Parathyroid adenoma (tissue), 2 donors: ENCODE results near the gene HMOX2.

ENCODE experiments used
- H2AFZ ChIP-seq: fragments of 300-600 bp; sonication (generic); one replicate; pipeline ENCODE4 v1.7.0; 2017; ENCODE audit warnings: antibody characterized with exemption, mild to moderate bottlenecking
- H3K27ac ChIP-seq: fragments of 300-600 bp; sonication (generic); one replicate; pipeline ENCODE4 v1.7.0; 2017
- H3K27me3 ChIP-seq: fragments of 300-600 bp; sonication (generic); one replicate; pipeline ENCODE4 v1.7.0; 2017; ENCODE audit warnings: low read length; ENCODE audit not compliant: control insufficient read depth, insufficient read depth
- H3K36me3 ChIP-seq: fragments of 300-600 bp; sonication (generic); one replicate; pipeline ENCODE4 v1.7.0; 2017; ENCODE audit warnings: low read length; ENCODE audit not compliant: control insufficient read depth, insufficient read depth
- H3K4me1 ChIP-seq: fragments of 300-600 bp; sonication (generic); one replicate; pipeline ENCODE4 v1.7.0; 2017; ENCODE audit warnings: control low read depth
- H3K4me2 ChIP-seq: fragments of 300-600 bp; sonication (generic); one replicate; pipeline ENCODE4 v1.7.0; 2017; ENCODE audit warnings: low read length
- H3K4me3 ChIP-seq: fragments of 300-600 bp; sonication (generic); one replicate; pipeline ENCODE4 v1.7.0; 2017; ENCODE audit warnings: low read depth, low read length
- H3K79me2 ChIP-seq: fragments of 300-600 bp; sonication (generic); one replicate; pipeline ENCODE4 v1.7.0; 2017; ENCODE audit warnings: control low read depth
- H3K9ac ChIP-seq: fragments of 300-600 bp; sonication (generic); one replicate; pipeline ENCODE4 v1.7.0; 2017; ENCODE audit warnings: mild to moderate bottlenecking
- H3K9me3 ChIP-seq: fragments of 300-600 bp; sonication (generic); one replicate; pipeline ENCODE4 v1.7.0; 2017; ENCODE audit warnings: low read length; ENCODE audit not compliant: control insufficient read depth
- CTCF ChIP-seq: fragments of 300-600 bp; sonication (generic); IDR thresholded peaks from one replicate; pipeline ENCODE4 v1.7.0; 2017; ENCODE audit warnings: antibody characterized with exemption, mild to moderate bottlenecking
- donor health status: primary hyperparathyroidism.

HMOX2 gene

GRCh38 chr16:4468972-4469371, 7.2 kb upstream of the HMOX2 start:
- H3K4me2 ChIP-seq, result no peak overlapping the region
- no peaks in the 10 kb centered on the region for H3K79me2 ChIP-seq
- H2AFZ ChIP-seq, result no peak overlapping the region
- no peak overlapping the region for H3K9ac ChIP-seq
- H3K9me3 ChIP-seq, result no peaks in the 10 kb centered on the region
- no peak overlapping the region for H3K27ac ChIP-seq
- no peak overlapping the region for H3K4me3 ChIP-seq
- no peak for TF ChIP-seq CTCF
- H3K4me1 ChIP-seq, result no peaks in the 10 kb centered on the region
- H3K36me3 ChIP-seq, result no peaks in the 10 kb centered on the region
- no peaks in the 10 kb centered on the region for H3K27me3 ChIP-seq

- Histone ChIP-seq H3K4me1 (peaks cover 3% of the 10 kb centered on the region), H2AFZ (no peak overlapping the region), H3K9ac (no peak overlapping the region), H3K27me3 (no peaks in the 10 kb centered on the region), H3K36me3 (no peaks in the 10 kb centered on the region), H3K4me2 (no peak overlapping the region), H3K27ac (no peak overlapping the region), H3K4me3 (no peak overlapping the region), H3K9me3 (no peaks in the 10 kb centered on the region), H3K79me2 (peaks cover 3% of the 10 kb centered on the region)
- no peak for TF ChIP-seq CTCF
Observed at GRCh38 chr16:4471869-4472268, 4.3 kb upstream of the HMOX2 start.

GRCh38 chr16:4472880-4473279, 3.3 kb upstream of the HMOX2 start:
- no peak overlapping the region for H2AFZ ChIP-seq
- no peaks in the 10 kb centered on the region for H3K36me3 ChIP-seq
- H3K4me3 ChIP-seq, result no peak overlapping the region
- no peak overlapping the region for H3K27ac ChIP-seq
- H3K4me2 ChIP-seq, result no peak overlapping the region
- peaks cover 4% of the 10 kb centered on the region for H3K79me2 ChIP-seq
- no peaks in the 10 kb centered on the region for H3K9me3 ChIP-seq
- no peak overlapping the region for H3K9ac ChIP-seq
- H3K27me3 ChIP-seq, result no peaks in the 10 kb centered on the region
- no peak for TF ChIP-seq CTCF
- peaks cover 3% of the 10 kb centered on the region for H3K4me1 ChIP-seq

- H2AFZ ChIP-seq, result peak within 1 kb of the TSS; percentile 93
- no peak within 1 kb of the TSS for H3K9ac ChIP-seq
- H3K4me3 ChIP-seq, result peak within 1 kb of the TSS; percentile 69
- peaks cover 3% of the 10 kb centered on the region for H3K4me1 ChIP-seq
- H3K9me3 ChIP-seq, result no peaks in the 10 kb centered on the region
- no peaks in the 10 kb centered on the region for H3K36me3 ChIP-seq
- H3K4me2 ChIP-seq, result peak within 1 kb of the TSS; percentile 86
- H3K27ac ChIP-seq, result peak within 1 kb of the TSS; percentile 29
- no peak for TF ChIP-seq CTCF
- peaks cover 4% of the 10 kb centered on the region for H3K79me2 ChIP-seq
- H3K27me3 ChIP-seq, result no peaks in the 10 kb centered on the region
Observed at GRCh38 chr16:4474192-4474961, 1.8 kb upstream of the HMOX2 start, which contains the start of gene NMRAL1. Gene NMRAL1, minus strand, starts transcription at chr16:4474625. Its CDS starts 493 bp downstream, at chr16:4474132.

- TF ChIP-seq CTCF, result no peak
- Histone ChIP-seq H2AFZ (no peak overlapping the region), H3K27ac (no peak overlapping the region), H3K79me2 (peaks cover 4% of the 10 kb centered on the region), H3K4me1 (peaks cover 17% of the 10 kb centered on the region), H3K9me3 (no peaks in the 10 kb centered on the region), H3K9ac (no peak overlapping the region), H3K4me2 (peak overlapping the region; percentile 3), H3K4me3 (no peak overlapping the region), H3K27me3 (no peaks in the 10 kb centered on the region), H3K36me3 (no peaks in the 10 kb centered on the region)
Observed at GRCh38 chr16:4477966-4478365, 1.8 kb downstream of the HMOX2 start.
